GM18526 (cell line): ENCODE measurements around the gene PRDM2.

Experiments used
- POLR2A ChIP-seq: IDR thresholded peaks from 3 replicates; pipeline ENCODE4 v1.6.1; 2011; ENCODE audit not compliant: insufficient read length; ENCODE audit errors: extremely low read depth

Gene PRDM2

DNA sequence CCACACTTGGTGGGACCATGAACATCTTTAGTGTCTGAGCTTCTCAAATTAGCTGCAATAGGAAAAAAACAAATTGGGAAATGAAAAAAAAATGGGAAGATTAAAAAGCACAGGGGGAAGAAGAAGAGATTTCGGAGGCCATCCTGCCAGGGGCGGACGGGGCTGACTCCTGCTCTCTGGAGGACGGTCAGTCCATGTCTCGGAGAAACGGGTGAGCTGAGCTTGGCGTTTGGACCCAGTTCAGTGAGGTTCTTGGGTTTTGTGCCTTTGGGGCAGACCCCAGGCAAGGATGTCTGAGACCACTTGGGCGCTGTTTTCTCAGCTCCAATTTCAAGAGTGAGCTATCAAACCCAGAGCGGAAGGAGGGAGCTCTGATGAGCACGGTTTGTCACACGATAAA lies 123.9 kb downstream of the PRDM2 start:
- no peak for TF ChIP-seq POLR2A

- no peak for TF ChIP-seq POLR2A
These were observed 124.6 kb downstream of the PRDM2 start for GRCh38 chr1:13824626-13825025.

- no peak for TF ChIP-seq POLR2A
These were observed 125.0 kb downstream of the PRDM2 start for GRCh38 chr1:13825033-13825432.

- no peak for TF ChIP-seq POLR2A
These were observed 126.0 kb downstream of the PRDM2 start for GRCh38 chr1:13826009-13826408.

DNA sequence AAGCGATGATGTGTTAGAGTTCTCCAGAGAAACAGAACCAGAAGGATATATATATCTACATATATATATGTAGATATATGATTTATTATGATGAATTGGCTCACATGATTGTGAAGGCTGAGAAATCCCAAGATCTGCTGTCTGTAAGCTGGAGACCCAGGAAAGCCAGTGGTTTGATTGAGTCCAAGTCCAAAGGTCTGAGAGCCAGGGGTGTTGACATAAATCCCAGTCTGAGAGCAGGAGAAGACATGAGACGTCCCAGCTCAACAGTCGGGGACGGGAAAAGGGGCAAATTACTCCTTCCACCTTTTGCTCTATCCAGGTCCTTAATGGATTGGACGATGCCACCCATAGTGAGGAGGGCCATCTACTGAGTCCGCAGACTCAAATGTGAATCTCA lies 126.6 kb downstream of the PRDM2 start:
- no peak for TF ChIP-seq POLR2A

DNA sequence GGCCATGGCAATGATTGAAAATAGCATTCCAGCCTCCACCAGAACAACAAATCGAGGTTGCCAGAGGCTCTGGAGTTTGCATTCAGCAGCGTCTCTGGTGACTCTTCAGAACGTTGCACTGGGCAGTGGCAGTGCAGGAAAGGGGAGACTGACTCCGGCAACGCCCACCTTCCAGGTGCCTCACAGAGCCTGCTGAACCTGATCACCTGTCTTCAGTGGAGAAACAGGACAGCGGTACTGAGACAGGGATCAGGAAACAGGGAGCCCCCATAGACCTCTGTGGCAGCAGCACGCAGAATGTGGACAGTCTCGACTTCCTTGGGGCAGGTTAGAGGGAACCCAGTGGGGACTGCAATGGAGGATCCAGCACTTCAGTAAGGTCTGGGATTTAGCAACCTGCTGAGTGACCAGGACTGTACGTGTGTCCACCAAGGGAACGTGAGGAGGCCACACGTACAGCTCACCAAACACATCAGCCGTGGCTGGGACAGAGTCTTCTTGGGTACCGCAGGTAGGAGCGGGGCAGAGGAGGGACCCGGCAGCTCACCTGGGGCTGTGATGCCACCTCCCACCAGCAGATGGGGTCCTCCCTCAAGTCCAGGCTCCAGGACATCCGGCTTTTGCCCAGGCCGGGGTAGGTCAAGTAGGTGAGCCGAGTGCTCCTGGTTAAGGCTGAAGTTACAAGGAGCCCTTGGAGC lies 128.6 kb downstream of the PRDM2 start:
- no peak for TF ChIP-seq POLR2A

- TF ChIP-seq POLR2A = no peak
These were observed 129.3 kb downstream of the PRDM2 start for GRCh38 chr1:13829152-13829769.

- no peak for TF ChIP-seq POLR2A
These were observed 130.2 kb downstream of the PRDM2 start for GRCh38 chr1:13830170-13830569.

- TF ChIP-seq POLR2A = no peak
These were observed 130.8 kb downstream of the PRDM2 start for GRCh38 chr1:13830616-13831280.

- no peak for TF ChIP-seq POLR2A
These were observed 132.1 kb downstream of the PRDM2 start for GRCh38 chr1:13832100-13832499.

- TF ChIP-seq POLR2A = no peak
These were observed 132.5 kb downstream of the PRDM2 start for GRCh38 chr1:13832536-13832935.

DNA sequence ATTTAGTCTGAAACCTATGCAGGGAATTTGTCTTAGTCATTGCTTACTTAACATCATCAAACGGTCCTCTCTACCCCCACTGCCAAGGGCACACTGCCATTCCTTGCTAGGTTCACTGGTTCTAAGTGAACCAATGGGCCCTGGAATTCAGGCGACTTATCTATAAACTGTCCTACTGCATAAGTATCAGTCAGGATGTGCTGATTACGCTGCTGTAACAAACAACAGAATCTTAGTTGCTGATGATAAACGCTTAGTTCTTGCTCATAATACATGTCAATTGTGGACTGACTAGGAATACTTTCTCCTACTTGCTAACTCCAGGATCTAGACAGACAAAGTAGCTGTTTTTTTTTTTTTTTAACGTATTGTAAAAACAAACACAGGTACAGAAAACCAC lies 136.1 kb downstream of the PRDM2 start:
- TF ChIP-seq POLR2A = no peak

DNA sequence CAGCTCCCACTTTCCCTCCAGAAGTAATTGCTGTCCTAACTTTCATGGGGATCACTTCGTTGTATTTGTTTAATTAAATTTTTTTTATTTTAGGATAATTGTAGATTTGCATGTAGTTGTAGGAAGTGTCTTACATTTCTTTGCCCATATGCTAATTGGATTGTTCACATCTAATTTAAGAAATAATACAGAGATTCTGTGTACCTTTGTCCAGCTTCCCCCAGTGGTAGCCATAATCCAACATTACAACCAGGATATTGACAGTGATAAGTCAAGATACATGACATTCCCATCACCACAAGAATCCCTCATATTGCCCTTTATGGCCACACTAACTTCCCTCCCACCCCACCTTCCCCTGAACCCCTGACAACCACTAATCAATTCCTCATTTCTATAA lies 136.6 kb downstream of the PRDM2 start:
- no peak for TF ChIP-seq POLR2A

- TF ChIP-seq POLR2A = no peak
These were observed 138.2 kb downstream of the PRDM2 start for GRCh38 chr1:13838236-13838635.

GRCh38 chr1:13842497-13842896 lies 142.5 kb downstream of the PRDM2 start:
- TF ChIP-seq POLR2A = no peak

DNA sequence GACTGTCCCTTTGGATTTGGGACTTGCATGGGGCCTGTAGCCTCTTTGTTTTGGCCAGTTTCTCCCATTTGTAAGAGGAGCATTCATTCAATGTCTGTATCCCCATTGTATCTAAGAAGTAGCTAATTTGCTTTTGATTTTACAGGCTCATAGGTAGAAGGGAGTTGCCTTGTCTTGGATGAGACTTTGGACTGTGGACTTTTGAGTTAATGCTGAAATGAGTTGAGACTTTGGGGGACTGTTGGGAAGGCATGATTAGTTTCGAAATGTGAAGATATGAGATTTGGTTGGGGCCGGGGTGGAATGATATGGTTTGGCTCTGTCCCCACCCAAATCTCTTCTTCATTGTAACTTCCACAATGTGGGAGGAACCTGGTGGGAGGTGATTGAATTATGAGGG lies 151.7 kb downstream of the PRDM2 start:
- no peak for TF ChIP-seq POLR2A
